ENCODE data around the gene PTPRT.

The PTPRT gene

DNA sequence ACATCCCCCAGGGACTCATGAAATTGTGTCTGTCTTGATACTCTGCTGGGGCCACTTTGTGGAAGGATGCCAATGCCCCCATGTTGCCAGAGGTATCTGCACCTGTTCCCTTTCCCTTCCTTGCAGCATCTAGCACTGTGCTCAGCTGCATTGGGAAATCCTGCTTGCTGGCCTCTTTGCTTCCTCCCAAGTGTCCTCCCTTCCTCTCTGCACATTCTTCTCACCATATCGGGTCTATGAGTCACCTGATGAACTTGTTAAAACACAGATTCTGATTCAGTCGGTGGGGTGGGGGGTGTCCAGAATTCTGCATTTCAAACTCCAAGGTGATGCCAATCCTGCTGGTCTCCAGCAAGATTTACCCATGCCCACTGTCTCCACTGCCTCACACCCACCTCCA is 467.8 kb downstream of the PTPRT start:
- no peak for DNase-seq (ENCODE audit: low read depth in 2 of 2)

DNA sequence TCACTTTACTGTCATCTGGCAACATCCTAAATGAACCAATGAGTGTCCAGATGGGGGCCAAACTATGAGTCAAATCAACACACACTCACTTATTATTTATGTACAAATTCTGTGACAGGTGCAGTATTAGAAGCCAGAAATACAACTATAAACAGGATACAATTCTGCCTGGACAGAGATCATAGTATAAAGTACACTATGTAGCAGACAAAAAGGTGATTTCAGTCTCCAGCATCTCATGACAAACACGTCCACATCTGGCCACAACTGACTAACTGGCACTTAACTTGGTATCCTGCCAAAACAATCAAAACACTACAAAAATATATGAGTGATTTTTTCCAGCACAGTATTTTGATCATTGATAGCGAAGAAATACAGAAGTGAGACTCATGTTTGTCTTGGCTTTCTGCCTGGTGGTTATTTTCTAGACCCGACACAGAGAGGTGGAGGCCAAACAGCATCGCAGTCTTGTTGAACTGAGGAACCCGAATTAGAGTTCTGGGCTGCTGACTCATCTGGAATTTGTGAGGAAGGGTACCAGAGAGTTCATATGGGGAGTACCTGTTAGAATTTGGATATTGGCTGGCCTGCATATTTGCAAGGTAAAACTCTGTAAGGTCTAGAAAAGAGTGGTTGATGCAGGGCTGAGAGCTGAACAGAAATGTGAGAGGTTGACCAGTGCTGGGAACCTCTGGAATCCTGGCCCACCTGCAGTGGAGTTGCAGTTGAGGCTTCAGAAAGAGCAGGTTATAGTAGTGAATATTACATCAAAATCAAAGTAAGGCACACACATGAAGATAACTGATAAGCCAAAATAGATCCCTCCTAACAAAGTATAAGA is 475.2 kb downstream of the PTPRT start:
- DNase-seq (ENCODE audit: low read depth in 2 of 2): no peak

DNA sequence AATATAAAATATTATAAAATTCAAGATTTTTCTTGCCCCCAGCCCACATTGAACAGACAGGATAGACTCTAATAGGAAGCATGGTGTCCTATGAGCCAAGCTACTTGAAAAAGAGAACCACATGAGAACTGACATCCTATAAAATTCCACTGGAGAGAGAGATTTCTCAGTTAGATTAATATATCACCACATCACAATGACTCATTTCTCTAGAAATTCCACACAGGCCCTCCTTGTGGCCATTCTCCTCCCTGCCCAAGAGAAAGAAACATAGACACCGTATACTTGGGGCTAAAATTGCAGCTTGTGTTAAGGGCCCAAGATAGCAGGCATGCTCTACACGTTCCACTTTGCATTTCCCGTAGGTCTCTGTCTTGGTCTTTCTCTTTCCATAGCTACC is 481.4 kb downstream of the PTPRT start:
- no peak for DNase-seq (ENCODE audit: low read depth in 2 of 2)

DNA sequence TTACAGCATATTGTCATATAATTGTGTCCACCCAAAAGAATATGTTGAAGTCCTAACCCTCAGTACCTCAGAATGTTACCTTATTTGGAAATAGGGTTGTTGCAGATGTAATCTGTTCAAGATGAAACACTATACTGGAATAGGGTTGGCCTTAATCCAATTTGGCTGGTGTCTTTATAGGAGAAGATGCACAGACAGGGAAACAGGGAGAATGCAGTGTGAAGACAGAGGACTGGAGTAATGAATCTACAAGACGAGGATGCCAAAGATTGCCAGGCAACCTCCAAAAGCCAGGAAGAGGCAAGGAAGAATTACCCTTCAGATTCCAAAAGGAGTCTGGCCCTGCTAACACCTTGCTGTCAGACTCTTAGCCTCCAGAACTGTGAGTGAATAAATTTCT is 482.9 kb downstream of the PTPRT start:
- DNase-seq (ENCODE audit: low read depth in 2 of 2): no peak

DNA sequence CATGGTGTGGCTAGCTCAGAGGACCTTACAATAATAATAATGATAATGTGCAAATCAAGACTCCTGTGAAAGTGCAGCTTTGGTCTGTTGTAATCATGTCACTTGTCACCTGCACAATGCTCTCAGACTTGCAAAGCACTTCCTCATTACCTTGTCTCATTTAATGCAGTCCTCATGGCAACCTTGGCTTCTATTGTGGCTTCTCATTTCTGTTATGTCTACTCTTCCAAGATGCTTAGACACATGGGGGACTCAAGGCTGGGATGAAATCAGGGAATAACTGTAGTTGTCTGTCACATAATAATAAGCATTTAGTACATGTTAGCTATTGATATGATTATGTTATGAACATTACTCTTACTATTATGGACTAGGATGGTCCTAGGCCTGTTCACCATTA is 484.2 kb downstream of the PTPRT start:
- no peak for DNase-seq (ENCODE audit: low read depth in 2 of 2)

DNA sequence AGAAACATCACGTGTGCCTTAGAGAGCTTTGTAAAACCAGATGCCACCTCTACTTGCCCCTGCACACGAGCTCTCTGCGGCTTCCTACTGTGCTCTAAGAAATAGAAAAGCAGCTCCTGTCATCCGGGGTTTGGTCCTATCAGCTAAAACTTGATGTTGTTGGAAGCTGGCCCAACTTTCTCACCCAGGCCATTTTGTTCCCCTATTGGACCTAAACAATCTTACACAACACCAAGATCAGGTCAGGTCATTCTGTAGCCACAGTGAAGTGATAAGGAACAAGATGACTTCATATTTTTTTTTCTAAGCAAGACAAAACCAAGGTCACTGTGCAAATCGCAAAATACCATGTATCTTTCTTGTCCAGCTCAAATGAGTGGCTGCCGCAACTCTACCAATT is 486.0 kb downstream of the PTPRT start:
- DNase-seq (ENCODE audit: low read depth in 2 of 2): no peak

DNA sequence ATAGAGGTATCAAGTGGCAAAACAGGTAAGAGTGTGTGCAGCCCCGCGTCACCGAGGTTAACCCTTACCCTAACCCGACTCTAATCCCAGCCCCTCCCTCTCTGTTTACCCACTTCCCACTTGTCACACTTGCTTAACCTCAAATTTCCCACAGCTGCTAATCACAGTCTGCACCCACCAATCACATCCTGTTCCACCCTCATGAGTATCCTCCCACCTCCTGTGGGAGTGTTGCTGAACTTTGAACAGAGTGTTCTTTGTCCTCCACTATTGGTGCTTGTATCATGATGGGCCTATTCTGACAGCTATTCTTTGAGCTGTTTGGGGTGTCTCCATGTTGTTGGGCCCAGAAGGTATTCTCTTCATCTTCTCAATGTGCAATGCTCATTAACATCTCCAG is 487.8 kb downstream of the PTPRT start:
- DNase-seq (ENCODE audit: low read depth in 2 of 2): no peak

DNA sequence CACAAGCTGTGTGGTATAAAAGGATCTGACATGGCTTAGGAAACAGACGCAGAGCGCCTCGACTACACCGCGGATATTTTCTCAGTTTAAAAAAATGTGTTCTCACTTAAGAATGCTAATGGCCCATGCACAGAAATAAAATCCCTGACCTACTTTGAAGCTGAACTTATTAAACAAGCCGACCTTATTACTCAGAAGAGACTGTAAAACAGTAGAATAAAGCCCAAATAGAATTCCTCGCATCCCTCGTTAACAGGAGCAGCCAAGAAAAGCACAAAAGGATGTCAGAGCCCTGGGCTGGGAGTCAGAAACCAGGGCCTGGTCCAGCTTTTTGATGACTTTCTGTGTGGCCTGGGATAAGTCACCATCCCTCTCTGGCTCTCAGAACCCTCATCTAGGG is 489.3 kb downstream of the PTPRT start:
- no peak for DNase-seq (ENCODE audit: low read depth in 2 of 2)

DNA sequence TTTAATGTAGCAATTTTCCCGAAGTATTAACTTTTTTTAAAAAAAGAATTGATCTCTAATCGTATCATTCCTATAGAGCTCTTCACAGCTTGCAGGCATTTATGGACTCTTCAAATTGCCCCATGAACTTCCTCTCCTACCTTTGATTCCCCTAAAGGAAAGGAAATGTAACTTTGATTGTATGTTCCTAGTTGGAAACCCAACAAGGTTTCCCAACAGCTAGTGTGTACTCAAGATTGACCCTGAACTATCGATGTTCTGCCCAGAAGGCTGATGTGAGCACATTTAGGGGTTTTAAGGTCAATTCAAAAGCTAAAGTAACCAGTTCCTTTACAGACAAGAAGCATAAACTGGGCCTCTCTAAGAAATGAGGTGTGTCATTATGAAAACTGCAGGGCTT is 491.7 kb downstream of the PTPRT start:
- DNase-seq (ENCODE audit: low read depth in 2 of 2): no peak

DNA sequence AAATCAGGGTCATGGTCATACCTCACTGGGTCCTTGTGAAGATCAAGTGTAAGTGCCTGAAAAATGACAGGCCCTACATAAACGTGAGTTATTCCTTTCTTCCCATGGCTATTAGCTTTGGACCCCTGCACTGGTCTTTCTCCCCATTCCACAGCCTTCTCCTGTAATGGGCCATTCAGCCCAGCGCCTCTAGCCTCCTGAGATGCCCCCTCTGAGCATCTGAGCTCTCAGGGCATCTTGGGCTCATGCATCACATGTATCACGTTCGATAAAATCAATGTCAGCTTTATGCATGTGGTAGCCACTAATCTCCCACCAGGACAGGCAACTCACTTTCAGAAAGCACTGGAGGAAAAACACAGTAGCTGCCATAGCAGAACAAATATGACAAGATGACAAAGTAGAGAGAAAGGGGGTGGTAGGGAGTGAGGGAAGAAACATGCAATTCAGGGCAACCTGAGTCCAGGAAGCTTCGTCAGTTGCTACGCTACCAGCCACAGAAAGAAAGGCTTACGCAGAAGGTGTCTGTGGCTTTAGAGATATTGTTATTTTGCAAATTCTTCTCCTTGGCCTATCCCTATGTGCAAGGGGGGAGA is 498.8 kb downstream of the PTPRT start:
- no peak for DNase-seq (ENCODE audit: low read depth in 2 of 2)

DNA sequence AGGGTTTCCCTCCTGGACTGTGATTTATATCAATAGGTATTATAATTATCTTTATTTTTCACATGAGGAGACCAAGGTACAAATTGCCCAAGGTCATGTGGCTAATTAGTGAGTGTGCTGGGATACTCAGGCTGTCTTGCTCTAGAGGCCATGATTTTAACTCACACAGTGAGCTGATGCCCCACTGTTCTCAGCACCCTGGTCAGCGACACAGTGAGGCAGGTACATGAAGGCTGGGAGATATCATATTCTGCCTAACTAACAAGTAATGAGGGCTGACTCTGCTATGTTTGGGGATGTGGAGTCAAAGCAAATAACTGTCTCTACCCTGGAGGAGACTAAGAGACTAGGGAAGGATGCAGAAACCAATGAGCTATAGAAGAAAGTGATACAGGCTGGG is 501.1 kb downstream of the PTPRT start:
- no peak for DNase-seq (ENCODE audit: low read depth in 2 of 2)

DNA sequence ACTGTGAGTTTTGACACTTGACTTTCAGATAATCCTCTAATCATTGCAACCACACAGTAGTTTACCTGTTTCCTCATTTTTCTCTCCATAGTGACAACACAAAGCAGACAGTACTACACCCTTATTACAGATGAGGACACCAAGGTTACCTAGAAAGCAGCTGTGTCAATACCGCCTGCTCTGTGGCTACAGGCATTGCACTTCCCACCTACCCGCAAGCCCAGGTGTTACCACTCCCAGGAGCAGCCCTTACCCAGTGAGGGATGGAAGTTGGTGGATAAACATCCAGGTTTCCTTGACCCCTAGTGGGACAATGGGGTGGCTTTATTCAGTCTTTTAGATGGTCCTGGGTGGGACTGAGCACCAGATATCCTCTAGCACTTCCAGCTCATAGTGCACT is 503.6 kb downstream of the PTPRT start:
- no peak for DNase-seq (ENCODE audit: low read depth in 2 of 2)

DNA sequence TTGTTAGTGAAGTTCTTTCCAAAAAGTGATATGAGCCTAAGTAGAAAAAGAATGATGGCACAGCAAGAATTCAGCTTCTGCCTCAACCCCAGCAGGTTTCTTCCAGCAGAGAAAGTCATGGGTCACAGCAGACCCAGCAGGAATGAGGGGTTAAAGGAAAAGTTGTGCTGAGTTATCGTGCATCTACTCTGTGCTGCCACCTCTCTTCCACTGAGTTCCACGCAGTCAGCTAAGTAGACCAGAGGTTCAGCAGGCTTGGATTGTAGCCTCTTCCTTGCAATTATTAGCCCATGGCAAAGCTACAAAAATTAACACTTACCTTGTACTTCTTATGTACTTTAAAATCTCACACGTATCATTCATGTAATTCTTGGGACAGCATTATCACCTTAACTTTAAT is 510.8 kb downstream of the PTPRT start:
- DNase-seq (ENCODE audit: low read depth in 2 of 2): no peak

DNA sequence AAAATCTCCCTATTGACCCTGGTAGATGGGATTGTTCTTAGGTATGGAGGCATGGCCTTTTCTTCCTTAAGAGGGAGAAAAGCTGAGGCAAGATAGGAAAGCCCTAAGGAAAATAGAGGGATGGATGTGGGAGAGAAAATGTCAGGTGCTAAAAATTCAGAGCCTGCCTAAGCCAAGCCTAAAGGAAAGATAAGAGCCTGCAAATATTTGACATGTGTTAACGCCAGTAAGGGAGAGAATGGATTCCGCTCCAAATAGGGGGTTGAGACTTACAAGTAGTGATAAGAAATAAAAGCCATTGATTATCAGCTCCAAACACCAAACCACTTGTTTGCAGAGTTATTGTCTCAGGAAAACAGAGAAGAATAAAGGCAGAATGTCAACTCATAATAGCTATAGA is 533.6 kb downstream of the PTPRT start:
- no peak for DNase-seq (ENCODE audit: low read depth in 2 of 2)

DNA sequence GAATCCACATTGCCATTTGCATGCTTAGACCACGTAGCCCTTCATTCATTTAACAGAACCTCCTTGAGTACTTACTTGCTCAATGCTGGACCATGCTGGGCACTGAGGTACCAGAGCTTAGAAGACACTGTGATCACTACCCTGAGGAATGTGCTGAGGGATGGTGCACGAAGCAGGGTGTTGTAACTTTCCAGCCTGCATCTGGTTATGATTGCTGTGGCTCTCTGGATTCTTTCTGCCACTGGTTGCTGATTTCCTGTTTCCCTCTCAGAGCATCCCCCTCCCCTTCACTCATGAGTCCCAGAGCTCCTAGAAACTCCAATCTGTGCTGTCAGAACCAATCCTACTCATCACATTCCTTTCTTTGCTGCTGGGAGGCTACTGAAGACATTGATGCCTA is 537.4 kb downstream of the PTPRT start:
- no peak for DNase-seq (ENCODE audit: low read depth in 2 of 2)

DNA sequence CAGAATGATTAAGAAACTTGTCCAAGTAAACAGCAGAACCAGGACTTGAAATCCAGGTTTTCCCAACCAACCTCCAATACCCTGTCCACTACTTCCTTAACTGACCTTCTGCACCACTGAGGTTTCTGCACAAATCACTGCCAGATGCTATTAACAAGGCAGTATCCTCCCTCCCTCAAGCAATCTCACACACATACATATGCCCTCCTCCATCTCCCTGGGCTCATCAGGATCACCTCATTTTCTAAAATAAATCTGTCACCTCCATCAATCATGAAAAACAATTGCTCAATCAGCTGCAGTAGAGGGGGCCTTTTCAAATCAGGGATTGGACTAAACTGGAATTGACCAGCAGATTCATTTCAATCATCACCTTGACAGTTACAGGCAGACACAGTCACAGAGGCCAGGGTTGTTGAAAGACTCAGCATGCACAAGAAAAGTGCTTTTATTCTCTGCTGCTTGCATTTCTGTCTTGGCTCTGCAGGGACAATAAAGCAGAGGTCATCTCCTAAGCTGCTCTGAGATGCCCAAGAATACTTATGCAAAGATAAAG is 539.4 kb downstream of the PTPRT start:
- DNase-seq (ENCODE audit: low read depth in 2 of 2): no peak

DNA sequence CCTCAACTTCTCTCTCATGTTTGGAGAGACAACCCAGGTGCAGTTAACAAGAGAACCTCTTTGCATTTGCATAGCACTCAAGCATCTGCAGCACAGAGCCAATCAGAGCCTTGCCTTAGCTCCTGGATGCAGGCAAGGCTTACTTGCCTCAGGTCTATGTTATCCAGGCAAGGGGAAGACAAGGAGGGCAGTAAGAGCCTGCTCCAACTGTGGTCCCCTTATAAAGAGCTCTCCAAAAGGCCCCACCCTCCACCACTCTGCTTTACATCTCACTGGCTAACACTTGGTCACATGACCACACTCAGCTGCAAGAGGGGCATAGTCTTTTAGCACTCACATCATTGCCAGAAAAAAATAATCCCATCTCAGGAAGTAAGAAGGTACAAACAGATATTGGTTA is 540.0 kb downstream of the PTPRT start:
- DNase-seq (ENCODE audit: low read depth in 2 of 2): no peak

DNA sequence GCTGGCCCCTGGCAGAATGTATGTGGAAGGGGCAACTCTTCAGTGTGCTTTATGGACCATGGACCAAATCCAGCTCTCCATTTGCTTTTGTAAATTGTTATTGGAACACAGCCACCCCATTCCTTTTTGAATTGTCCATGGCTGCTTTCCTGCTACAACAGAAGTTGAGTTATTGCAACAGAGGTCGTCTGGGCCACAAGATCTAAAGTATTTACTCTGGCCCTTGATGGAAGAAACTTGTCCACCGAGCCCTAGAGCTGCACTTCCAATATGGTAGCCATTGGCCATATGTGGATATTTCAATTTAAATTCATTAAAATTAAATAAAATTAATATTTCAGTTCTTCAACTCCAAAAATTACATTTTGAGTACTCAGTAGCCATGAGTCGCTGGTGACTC is 543.5 kb downstream of the PTPRT start:
- DNase-seq (ENCODE audit: low read depth in 2 of 2): no peak

DNA sequence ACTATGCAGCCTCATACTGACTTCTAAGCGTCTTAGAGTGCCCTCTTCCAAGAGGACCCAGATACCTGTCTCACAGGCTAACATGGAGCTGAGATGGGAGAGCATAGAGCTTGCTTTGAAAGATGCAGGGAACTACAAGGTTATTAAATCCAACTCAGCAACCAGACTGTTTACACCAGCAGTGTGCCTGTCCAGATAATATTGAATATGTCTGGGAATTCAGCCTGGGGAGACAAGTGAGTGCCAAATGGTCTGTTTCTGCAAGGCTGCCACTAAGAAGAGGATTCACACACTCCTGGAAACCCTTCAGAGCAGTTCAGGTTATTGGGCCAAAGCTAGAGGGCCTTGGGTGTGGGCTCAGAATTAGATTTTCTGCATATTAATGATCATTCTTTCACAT is 547.8 kb downstream of the PTPRT start:
- DNase-seq (ENCODE audit: low read depth in 2 of 2): no peak

DNA sequence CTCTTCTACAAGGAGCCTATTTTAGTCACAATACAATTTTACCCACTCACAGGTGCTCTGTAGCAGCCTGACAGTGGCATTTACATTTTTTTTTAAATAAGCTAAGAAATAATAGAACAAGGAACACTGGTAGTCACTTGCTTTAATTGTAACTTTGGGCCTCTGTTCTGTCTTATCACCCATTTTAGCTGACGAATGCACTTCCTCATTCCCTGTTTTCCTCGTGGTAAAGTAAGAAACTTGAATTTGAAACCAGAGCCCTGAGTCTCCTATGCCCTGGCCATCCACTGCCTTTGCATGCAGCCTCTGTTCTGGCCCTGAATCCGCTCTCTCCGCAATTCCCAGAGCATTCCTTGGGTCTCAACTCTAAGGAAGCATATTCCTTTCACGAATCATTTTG is 550.6 kb downstream of the PTPRT start:
- DNase-seq (ENCODE audit: low read depth in 2 of 2): no peak

DNA sequence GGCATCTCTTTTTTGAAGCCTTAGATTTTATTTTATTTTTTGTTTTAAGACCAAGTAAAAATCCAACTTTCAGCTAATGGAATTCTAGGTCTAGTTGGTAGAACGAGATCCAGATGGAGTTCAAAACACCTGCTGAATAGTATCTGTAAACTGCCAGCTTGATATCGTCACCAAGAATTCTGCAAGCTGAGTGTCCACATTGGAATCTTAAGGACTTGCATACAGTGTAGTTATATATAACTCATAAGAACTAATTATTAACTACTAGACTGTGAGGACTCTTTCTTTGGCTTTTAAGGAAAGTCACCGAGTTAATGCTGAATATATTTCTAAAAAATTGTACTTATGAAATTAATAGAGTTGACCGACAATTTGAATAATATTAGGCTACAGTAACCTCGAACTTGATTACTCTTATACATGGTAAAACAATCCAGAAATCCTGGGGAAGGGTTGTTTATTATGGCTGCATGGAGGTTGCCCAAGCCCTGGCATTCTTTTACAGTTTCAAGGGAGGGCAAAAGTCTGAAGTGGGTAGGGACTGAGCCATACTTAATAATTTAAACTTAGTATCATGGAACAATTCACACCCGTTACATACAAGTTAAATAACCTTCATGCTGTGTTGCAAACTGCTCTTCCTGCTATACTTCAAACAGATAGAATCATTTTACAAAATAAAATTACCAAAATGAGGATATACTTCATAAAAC is 553.9 kb downstream of the PTPRT start:
- DNase-seq (ENCODE audit: low read depth in 2 of 2): no peak

DNA sequence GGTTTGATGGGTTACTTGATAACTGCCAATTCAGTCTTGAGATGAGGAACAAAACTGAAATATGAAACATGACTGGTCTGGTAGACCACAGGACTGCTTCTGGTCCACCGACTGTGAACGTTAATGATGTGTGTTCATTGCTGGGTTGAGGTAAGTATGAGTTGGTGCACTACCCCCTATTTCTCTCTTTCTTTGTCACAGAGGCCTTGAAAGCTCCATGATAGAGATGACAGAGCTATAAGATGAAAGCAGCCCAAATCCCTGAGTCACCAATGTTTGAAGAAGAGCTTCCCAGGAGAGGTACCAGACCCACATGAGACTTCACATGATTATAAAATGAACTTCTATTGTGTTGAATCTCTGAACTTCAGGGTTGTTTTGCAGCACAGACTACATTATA is 555.5 kb downstream of the PTPRT start:
- no peak for DNase-seq (ENCODE audit: low read depth in 2 of 2)

DNA sequence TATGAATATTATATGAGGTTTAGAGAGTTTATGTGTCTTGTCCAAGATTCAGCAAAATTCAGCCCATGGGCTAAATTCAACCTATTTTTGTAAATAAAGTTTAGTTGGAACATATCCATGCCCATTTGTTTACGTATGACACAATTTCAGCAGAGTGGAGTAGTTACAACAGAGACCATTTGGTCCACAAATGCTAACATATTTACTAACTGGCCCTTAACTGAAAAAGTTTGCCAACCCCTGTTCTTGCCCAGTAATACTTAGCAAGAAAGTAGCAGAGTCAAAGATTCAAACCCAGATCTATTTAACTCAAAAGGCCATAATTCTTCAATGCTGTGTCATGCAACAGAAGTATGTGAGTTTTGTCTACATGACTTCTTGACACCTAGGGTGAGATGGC is 561.0 kb downstream of the PTPRT start:
- DNase-seq (ENCODE audit: low read depth in 2 of 2): no peak
